HepG2 (cell line): ENCODE data around the gene SAPCD1. TPM values are rescaled to one million over a fixed set of nuclear protein-coding genes. Genes with fewer than 3 reads are reported as not detected.
A peak's percentile ranks its signal among the peaks of the same experiment; 100 is the strongest.

Experiments used
- CCAR2 ChIP-seq: fragments of 200-400 bp; formaldehyde crosslinking; optimal IDR thresholded peaks from 2 replicates; pipeline ENCODE3; 2018; ENCODE audit warnings: low read depth, mild to moderate bottlenecking, low read length, moderate library complexity
- ELK4 ChIP-seq: sonication (generic); formaldehyde crosslinking; IDR thresholded peaks from 2 replicates; pipeline ENCODE4 v1.9.0; 2021; ENCODE audit warnings: missing genetic modification reagents, borderline replicate concordance
- GATAD1 ChIP-seq: IDR thresholded peaks from 2 replicates; pipeline ENCODE4 v1.6.1; 2016; ENCODE audit warnings: missing genetic modification reagents, missing compliant biosample characterization
- HNRNPUL1 ChIP-seq: fragments of 200-400 bp; formaldehyde crosslinking; IDR thresholded peaks from 2 replicates; pipeline ENCODE4 v1.6.1; 2017; ENCODE audit warnings: low read depth, mild to moderate bottlenecking, low read length, moderate library complexity
- HOXA5 ChIP-seq: sonication (generic); formaldehyde crosslinking; IDR thresholded peaks from 2 replicates; pipeline ENCODE4 v1.4.0; 2020; ENCODE audit warnings: missing genetic modification reagents
- NFYC ChIP-seq: IDR thresholded peaks from 2 replicates; pipeline ENCODE4 v1.6.1; 2016; ENCODE audit warnings: missing genetic modification reagents, missing compliant biosample characterization
- RARG ChIP-seq: sonication (generic); formaldehyde crosslinking; IDR thresholded peaks from 2 replicates; pipeline ENCODE4 v1.4.0; 2020; ENCODE audit warnings: low read depth, mild to moderate bottlenecking, missing genetic modification reagents
- SOX5 ChIP-seq: IDR thresholded peaks from 2 replicates; pipeline ENCODE4 v1.6.1; 2016; ENCODE audit warnings: borderline replicate concordance
- SPEN ChIP-seq: sonication (generic); formaldehyde crosslinking; IDR thresholded peaks from 2 replicates; pipeline ENCODE4 v1.5.1; 2020; ENCODE audit warnings: low read depth, mild to moderate bottlenecking, missing genetic modification reagents
- ZNF20 ChIP-seq: sonication (generic); formaldehyde crosslinking; IDR thresholded peaks from 2 replicates; pipeline ENCODE4 v1.4.0; 2020; ENCODE audit warnings: mild to moderate bottlenecking, moderate library complexity, missing genetic modification reagents
- ZNF318 ChIP-seq: sonication (generic); formaldehyde crosslinking; IDR thresholded peaks from 2 replicates; pipeline ENCODE4 v1.4.0; 2020; ENCODE audit warnings: mild to moderate bottlenecking, missing genetic modification reagents
- ZNF598 ChIP-seq: sonication (generic); formaldehyde crosslinking; IDR thresholded peaks from 2 replicates; pipeline ENCODE4 v1.5.1; 2020; ENCODE audit warnings: mild to moderate bottlenecking, missing genetic modification reagents, borderline replicate concordance
- ZNF609 ChIP-seq: sonication (generic); formaldehyde crosslinking; IDR thresholded peaks from 2 replicates; pipeline ENCODE4 v1.4.0; 2020; ENCODE audit warnings: mild to moderate bottlenecking, missing genetic modification reagents, borderline replicate concordance
- polyA plus RNA-seq, 8 experiments: library from polyadenylated mRNA; depleted of rRNA in 3 of 8; stranded (reverse) in 7 of 8; unstranded in 1 of 8; fragments of >200 nt; fragmentation: Illumina TruSeq in 4 of 8; extraction: Trizol in 4 of 8; gene quantifications; 2 replicates each; pipeline versions ENCODE4 v1.2.1 to v1.2.3, GENCODE V29; 2011 to 2016; ENCODE audit warnings: low read depth in 4 of 8, missing spikeins in 1 of 8, mixed read lengths in 1 of 8; ENCODE audit not compliant: insufficient read depth in 1 of 8
- total RNA-seq, 5 experiments: library from RNA; depleted of rRNA; stranded (reverse); fragments of >200 nt; fragmentation: Illumina TruSeq; extraction: Trizol; gene quantifications; 2 replicates each; pipeline ENCODE4 v1.2.3, GENCODE V29; 2016; ENCODE audit warnings: low read depth in 1 of 5

Gene SAPCD1
- total and polyA plus RNA-seq, 2 of the 13 experiments (the other 11 are each of a cell fraction or from before 2014, with no cell fraction given), result 2.5 to 3.9 TPM

- peak; percentile 56; the same call in 1 of the 2 replicates for TF ChIP-seq ZNF609 (CRISPR knock-in tag)
- TF ChIP-seq SOX5, result peak; percentile 42; the same call in 1 of the 2 replicates
- peak; percentile 97 for TF ChIP-seq SPEN (CRISPR knock-in tag)
- TF ChIP-seq ELK4, result peak; percentile 61; the same call in 1 of the 2 replicates
- no peak for TF ChIP-seq NFYC
- TF ChIP-seq RARG, result peak; percentile 78; the same call in 1 of the 2 replicates
- TF ChIP-seq ZNF20 (CRISPR knock-in tag), result no peak
- TF ChIP-seq CCAR2, result no peak
- peak; percentile 84 for TF ChIP-seq GATAD1 (CRISPR knock-in tag)
- peak; percentile 65; the same call in 1 of the 2 replicates for TF ChIP-seq ZNF598
- TF ChIP-seq HOXA5, result peak; percentile 89
- TF ChIP-seq HNRNPUL1, result no peak
- TF ChIP-seq ZNF318 (CRISPR knock-in tag), result no peak
Measured at GRCh38 chr6:31795616-31796298, 33.3 kb downstream of the SAPCD1 start, which contains the start of gene VARS1 (continued).
